Ascending aorta (tissue), 2 donors: Measurements from ENCODE around the gene PCK2. TPM values are rescaled to one million over a fixed set of nuclear protein-coding genes. Genes with fewer than 3 reads are reported as not detected.
A peak's percentile ranks its signal among the peaks of the same experiment; 100 is the strongest.

Experiments used
- DNase-seq, 2 donors: peaks; one replicate each; pipeline ENCODE4 v3.0.0-alpha.2; 2019; ENCODE audit warnings: low spot score in 2 of 2
- H3K27ac ChIP-seq, 2 donors: fragments of 200-600 bp; sonication (generic); one replicate each; pipeline ENCODE4 v1.5.1; 2016 to 2017; ENCODE audit warnings: mild to moderate bottlenecking in 1 of 2
- H3K27me3 ChIP-seq: fragments of 200-600 bp; sonication (generic); one replicate; pipeline ENCODE4 v1.5.1; 2017
- H3K36me3 ChIP-seq, 2 donors: fragments of 200-600 bp; sonication (generic); one replicate each; pipeline ENCODE4 v1.5.1; 2016
- H3K4me1 ChIP-seq, 2 donors: fragments of 200-600 bp; sonication (generic); one replicate each; pipeline ENCODE4 v1.5.1; 2016 to 2017; ENCODE audit warnings: mild to moderate bottlenecking in 1 of 2
- H3K4me3 ChIP-seq, 2 donors: fragments of 200-600 bp; sonication (generic); one replicate each; pipeline ENCODE4 v1.5.1; 2016 to 2017; ENCODE audit warnings: mild to moderate bottlenecking in 1 of 2
- H3K9me3 ChIP-seq, 2 donors: fragments of 200-600 bp; sonication (generic); one replicate each; pipeline ENCODE4 v1.5.1; 2016
- CTCF ChIP-seq, 3 experiments: fragments of 200-600 bp in 2 of 3; fragments of 450-650 bp in 1 of 3; sonication (generic) in 2 of 3; IDR thresholded peaks; one replicate each; pipeline ENCODE4 v1.5.1; 2016 to 2019; ENCODE audit warnings: antibody characterized with exemption in 3 of 3, mild to moderate bottlenecking in 1 of 3, moderate library complexity in 1 of 3
- intact Hi-C: fragments of 100-400 bp; cut with DNase I; formaldehyde crosslinking; loops from one replicate; pipeline ENCODE4 v1.15.1; 2023
- total RNA-seq: library from RNA; depleted of rRNA; stranded (reverse); fragments of >200 nt; gene quantifications from one replicate; pipeline ENCODE4 v1.1.0, GENCODE V29; 2016

The PCK2 gene
- total RNA-seq, 1 donor from 2014 or later, result 26.1 TPM

- peaks cover 9 to 20% of the 10 kb centered on the region in 2 donors for H3K4me1 ChIP-seq
- intact Hi-C loops, result loop anchor here (10.0 kb wide), 2 partner anchors 251 to 639 kb away; partner anchors contain the start of gene NFATC4
- DNase-seq, result no peak
- no peaks in the 10 kb centered on the region for H3K9me3 ChIP-seq
- H3K36me3 ChIP-seq, result peaks cover 13 to 15% of the 10 kb centered on the region in 2 donors
- TF ChIP-seq CTCF (IDR thresholded peaks at IDR 0.05), result no peak
- no peaks in the 10 kb centered on the region for H3K27me3 ChIP-seq
- peak overlapping the region; percentile 98 to 100 for H3K27ac ChIP-seq
- peak overlapping the region; percentile 78 to 79 for H3K4me3 ChIP-seq
Observed at GRCh38 chr14:24113379-24113800, 19.3 kb downstream of the PCK2 start.

- peak overlapping the region; percentile 78 to 79 for H3K4me3 ChIP-seq
- H3K27ac ChIP-seq, result peak overlapping the region; percentile 98 to 100
- no peaks in the 10 kb centered on the region for H3K27me3 ChIP-seq
- peaks cover 9 to 18% of the 10 kb centered on the region in 2 donors for H3K4me1 ChIP-seq
- intact Hi-C loops, result loop anchor here (1.0 to 10.0 kb wide), 8 partner anchors 20 to 793 kb away; partner anchors contain the start of genes IPO4, IRF9, NFATC4 and PABPN1
- H3K9me3 ChIP-seq, result no peaks in the 10 kb centered on the region
- peaks cover 19 to 21% of the 10 kb centered on the region in 2 donors for H3K36me3 ChIP-seq
- DNase-seq, result peak; percentile 69 to 96
- TF ChIP-seq CTCF (IDR thresholded peaks at IDR 0.05), result no peak
Observed at GRCh38 chr14:24113801-24114531, 19.9 kb downstream of the PCK2 start.

- Histone ChIP-seq H3K27me3 (no peaks in the 10 kb centered on the region), H3K27ac (peak within 1 kb of the TSS; percentile 98 to 100), H3K4me1 (peaks cover 9 to 16% of the 10 kb centered on the region in 2 donors), H3K36me3 (peaks cover 27 to 29% of the 10 kb centered on the region in 2 donors), H3K9me3 (no peaks in the 10 kb centered on the region), H3K4me3 (peak within 1 kb of the TSS; percentile 78 to 79)
- peak; percentile 97 to 99 for DNase-seq
- TF ChIP-seq CTCF (IDR thresholded peaks at IDR 0.05), result no peak
- intact Hi-C loops, result loop anchor here (1.0 to 10.0 kb wide), 11 partner anchors 20 to 793 kb away; partner anchors contain the start of genes EMC9, IPO4, IRF9 and NFATC4
Observed at GRCh38 chr14:24114532-24115421, 20.7 kb downstream of the PCK2 start, which contains the start of the genes DCAF11 and NRL. DCAF11 (plus strand) TSS chr14:24114777; CDS start chr14:24115595, 818 bp downstream. NRL (minus strand) TSS chr14:24114949; CDS start chr14:24082848, 32,101 bp downstream.

- H3K27ac ChIP-seq, result peak overlapping the region; percentile 98 to 100
- H3K36me3 ChIP-seq, result peaks cover 35 to 36% of the 10 kb centered on the region in 2 donors
- peaks cover 9 to 16% of the 10 kb centered on the region in 2 donors for H3K4me1 ChIP-seq
- no peak for DNase-seq
- no peak for TF ChIP-seq CTCF (IDR thresholded peaks at IDR 0.05)
- intact Hi-C loops, result loop anchor here (1.0 to 10.0 kb wide), 8 partner anchors 21 to 641 kb away; partner anchors contain the start of genes EMC9, IPO4, NFATC4 and PSME1
- peak overlapping the region; percentile 78 to 79 for H3K4me3 ChIP-seq
- H3K27me3 ChIP-seq, result no peaks in the 10 kb centered on the region
- H3K9me3 ChIP-seq, result no peaks in the 10 kb centered on the region
Observed at GRCh38 chr14:24115422-24116127, 21.5 kb downstream of the PCK2 start.
